Adrenal gland (tissue), 12 donors: ENCODE measurements around the gene ELMO2. TPM values are rescaled to one million over a fixed set of nuclear protein-coding genes. Genes with fewer than 3 reads are reported as not detected.

Source experiments
- DNase-seq, 7 donors: peaks; one replicate each; pipeline ENCODE4 v3.0.0-alpha.2; 2019 to 2020
- H3K27ac ChIP-seq, 5 donors: fragments of 200-600 bp; sonication (generic) in 4 of 5; 1 replicate in 3 of 5; 2 replicates in 2 of 5; pipeline versions ENCODE4 v1.5.1 to v1.8.0; 2016 to 2020; ENCODE audit warnings: mild to moderate bottlenecking in 1 of 5
- H3K27me3 ChIP-seq: fragments of 200-600 bp; 2 replicates; pipeline ENCODE4 v1.8.0; 2021
- H3K36me3 ChIP-seq, 2 donors: fragments of 200-600 bp; replicated peaks in 1 of 2; 1 replicate in 1 of 2; 2 replicates in 1 of 2; pipeline versions ENCODE4 v1.5.1 to v1.8.0; 2018 to 2022
- H3K4me1 ChIP-seq, 2 donors: fragments of 200-600 bp; replicated peaks in 1 of 2; 1 replicate in 1 of 2; 2 replicates in 1 of 2; pipeline versions ENCODE4 v1.5.1 to v1.8.0; 2018 to 2021
- H3K4me3 ChIP-seq, 4 donors: fragments of 200-600 bp; sonication (generic) in 3 of 4; one replicate each; pipeline ENCODE4 v1.5.1; 2016 to 2018
- H3K9me3 ChIP-seq, 3 donors: fragments of 200-600 bp; sonication (generic) in 1 of 3; replicated peaks in 1 of 3; 1 replicate in 2 of 3; 2 replicates in 1 of 3; pipeline versions ENCODE4 v1.5.1 to v1.8.0; 2016 to 2021
- CTCF ChIP-seq, 6 experiments: fragments of 450-650 bp in 4 of 6; fragments of 200-600 bp in 2 of 6; sonication (generic) in 1 of 6; IDR thresholded peaks; 1 replicate in 5 of 6; 2 replicates in 1 of 6; pipeline versions ENCODE4 v1.5.1 to v1.8.0; 2016 to 2021; ENCODE audit warnings: antibody characterized with exemption in 6 of 6, mild to moderate bottlenecking in 2 of 6, moderate library complexity in 1 of 6
- POLR2A ChIP-seq, 2 donors: fragments of 450-650 bp; IDR thresholded peaks; one replicate each; pipeline ENCODE4 v1.6.1; 2017; ENCODE audit warnings: antibody characterized with exemption in 2 of 2, mild to moderate bottlenecking in 2 of 2, moderate library complexity in 1 of 2
- WGBS, 4 donors: extraction: QIAGEN DNeasy Blood & Tissue Kit in 2 of 4; methylation state at CpG; one replicate each; pipeline versions ENCODE4 v1.1.5 to v1.1.7; 2013 to 2017; 5-methylcytosine and 5-hydroxymethylcytosine counted together
- intact Hi-C, 2 donors: fragments of 100-400 bp; cut with DNase I; formaldehyde crosslinking; loops; one replicate each; pipeline versions ENCODE4 v1.14.1 to v1.15.0; 2022 to 2023
- polyA plus RNA-seq, 3 donors: library from polyadenylated mRNA; stranded (reverse); fragments of 200-250 nt in 2 of 3; fragments of 350-450 nt in 1 of 3; fragmentation: Illumina TruSeq in 1 of 3; extraction: RNeasy Lipid Tissue Mini Kit (QIAGEN cat#74804) in 1 of 3; gene quantifications; one replicate each; pipeline ENCODE4 v1.2.3, GENCODE V29; 2013 to 2014
- total RNA-seq, 9 donors: library from RNA; depleted of rRNA in 4 of 9; stranded (reverse); fragments of >200 nt in 4 of 9; fragments of 120-200 nt in 1 of 9; fragmentation: NEBNext Ultra II Directional in 1 of 9; extraction: Animal tissue kit (Norgen Biotek cat#: 25700) in 1 of 9; gene quantifications; one replicate each; pipeline versions ENCODE4 v1.1.0 to v1.2.4, GENCODE V29; 2013 to 2023
- donor health status: healthy with polysubstance abuse.
- donor health status: Bipolar disorder and iron deficiency.
- donor health status: DM: yes; HTN: yes; CAD: no.
- donor health status: DM: no; HTN: no; CAD: no.
- donor health status: DM: no; HTN: no; CAD: no.
- donor health status: DM: yes; HTN: yes; CAD: no.

Gene ELMO2
- total and polyA plus RNA-seq, 12 donors = 36.2 to 69.0 (median 51.7) TPM

GRCh38 chr20:46365487-46366220, 40.8 kb downstream of the ELMO2 start:
- Histone ChIP-seq H3K27me3 (no peaks in the 10 kb centered on the region), H3K36me3 (peaks cover 0 to 46% of the 10 kb centered on the region in 2 donors), H3K4me1 (peaks cover 18 to 41% of the 10 kb centered on the region in 2 donors), H3K27ac (peak overlapping the region in 3 of 5 donors; percentile 97 to 100 (median 98)), H3K9me3 (no peaks in the 10 kb centered on the region), H3K4me3 (no peak overlapping the region)
- 65 to 74% (median 70%) methylated on average over 4 to 5 of the region's 5 CpGs for WGBS, 4 donors
- TF ChIP-seq POLR2A (IDR thresholded peaks at IDR 0.05) (no peak), CTCF (IDR thresholded peaks at IDR 0.05) (no peak)
- intact Hi-C loops = no loop called here
- DNase-seq = peak in 2 of 7 donors; percentile 26 to 53

GRCh38 chr20:46364670-46365486, 41.5 kb downstream of the ELMO2 start:
- Histone ChIP-seq H3K9me3 (no peaks in the 10 kb centered on the region), H3K4me1 (peaks cover 18 to 41% of the 10 kb centered on the region in 2 donors), H3K4me3 (peak overlapping the region in 2 of 4 donors; percentile 94 to 97), H3K27me3 (no peaks in the 10 kb centered on the region), H3K27ac (peak overlapping the region; percentile 74 to 100 (median 98)), H3K36me3 (peaks cover 0 to 38% of the 10 kb centered on the region in 2 donors)
- WGBS, 4 donors = 33 to 38% (median 37%) methylated on average over 9 to 10 of the region's 10 CpGs
- intact Hi-C loops = no loop called here
- DNase-seq = peak; percentile 75 to 94 (median 93)
- TF ChIP-seq POLR2A (IDR thresholded peaks at IDR 0.05) (peak in 1 of 2 donors; percentile 85), CTCF (IDR thresholded peaks at IDR 0.05) (no peak)

GRCh38 chr20:46363874-46364669, 42.3 kb downstream of the ELMO2 start:
- intact Hi-C loops = no loop called here
- Histone ChIP-seq H3K4me1 (peaks cover 18 to 43% of the 10 kb centered on the region in 2 donors), H3K27me3 (no peaks in the 10 kb centered on the region), H3K9me3 (no peaks in the 10 kb centered on the region), H3K36me3 (peaks cover 0 to 34% of the 10 kb centered on the region in 2 donors), H3K27ac (peak overlapping the region; percentile 97 to 100 (median 99)), H3K4me3 (peak overlapping the region; percentile 85 to 97 (median 92))
- WGBS, 4 donors = 0 to 1% (median 1%) methylated on average over 21 to 64 of the region's 64 CpGs
- DNase-seq = peak; percentile 90 to 96 (median 92)
- TF ChIP-seq CTCF (IDR thresholded peaks at IDR 0.05) = no peak
- TF ChIP-seq POLR2A (IDR thresholded peaks at IDR 0.05) = peak; percentile 75 to 87
